Inferior parietal cortex (tissue), 1 donor: Measurements from ENCODE around the gene SLC9A2.

Source experiments
- DNase-seq: peaks from one replicate; pipeline ENCODE4 v3.0.0-alpha.2; 2016; ENCODE audit errors: extremely low spot score

Gene SLC9A2

DNA sequence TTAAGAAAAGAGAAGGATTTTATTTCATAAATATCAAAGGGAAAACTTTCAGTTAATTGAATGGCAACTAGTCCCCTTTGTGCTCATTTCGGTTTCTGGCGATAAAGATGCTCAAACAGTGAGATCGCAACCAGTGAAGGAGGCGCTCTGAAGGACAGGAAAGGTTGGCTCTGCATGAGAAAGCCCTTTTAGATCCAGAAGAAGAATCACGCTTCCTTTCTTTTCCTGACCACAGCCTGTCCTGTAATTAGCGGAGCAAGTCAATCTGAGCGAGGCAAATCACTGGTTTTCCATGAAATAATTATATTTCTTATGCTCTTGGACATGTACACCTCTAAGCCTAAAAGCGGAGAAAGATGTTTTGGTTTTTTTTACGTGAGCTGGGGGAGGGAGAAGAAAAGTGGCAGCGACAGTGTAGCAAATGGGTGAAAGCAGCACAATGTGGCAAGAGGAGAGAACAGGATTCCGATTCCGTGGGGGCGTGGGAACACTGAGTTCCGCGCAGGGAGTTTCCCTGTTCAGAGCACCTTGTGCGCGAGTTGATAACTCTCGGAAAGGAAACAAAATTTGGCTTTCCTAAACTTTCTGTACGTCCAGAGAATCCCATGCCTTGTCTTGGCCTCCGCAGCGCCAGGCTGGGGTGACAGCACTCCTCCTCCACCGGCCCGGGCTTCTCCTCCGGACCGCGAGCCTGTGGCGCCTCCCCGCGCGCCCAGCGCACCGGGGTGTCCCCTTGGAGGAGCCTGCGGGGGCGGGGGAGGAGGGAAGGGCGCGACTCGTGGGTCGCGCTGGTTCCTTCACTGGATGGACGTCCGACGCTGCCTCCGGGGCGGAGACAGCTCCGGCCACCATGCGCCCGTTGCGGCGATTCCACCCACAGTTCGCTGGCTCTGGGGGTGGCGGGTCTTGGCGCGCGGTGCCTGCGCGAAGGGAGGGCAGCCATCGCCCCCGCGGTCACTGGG, 620 bp upstream of the SLC9A2 start:
- no peak for DNase-seq

GRCh38 chr2:102620332-102620731, 979 bp downstream of the SLC9A2 start:
- DNase-seq: no peak

DNA sequence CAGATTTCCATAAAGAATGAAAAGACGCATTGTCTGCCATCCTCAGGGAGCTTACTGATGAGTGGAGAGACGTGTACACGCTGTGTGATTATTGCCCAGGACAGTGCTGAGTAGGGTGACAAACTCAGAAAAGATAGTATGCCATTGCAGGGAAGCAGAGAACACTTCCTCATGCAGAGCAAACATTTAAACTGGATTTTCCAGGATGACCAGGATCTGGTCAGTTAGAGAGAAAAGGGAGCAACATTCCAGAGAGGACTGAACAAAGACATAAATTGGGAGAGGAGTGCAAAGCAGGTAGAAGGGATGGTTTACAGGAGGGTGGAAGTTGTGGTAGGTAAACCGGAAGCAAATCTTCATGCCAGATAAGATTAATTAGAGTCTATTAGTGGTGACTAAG, 2.3 kb downstream of the SLC9A2 start:
- no peak for DNase-seq

DNA sequence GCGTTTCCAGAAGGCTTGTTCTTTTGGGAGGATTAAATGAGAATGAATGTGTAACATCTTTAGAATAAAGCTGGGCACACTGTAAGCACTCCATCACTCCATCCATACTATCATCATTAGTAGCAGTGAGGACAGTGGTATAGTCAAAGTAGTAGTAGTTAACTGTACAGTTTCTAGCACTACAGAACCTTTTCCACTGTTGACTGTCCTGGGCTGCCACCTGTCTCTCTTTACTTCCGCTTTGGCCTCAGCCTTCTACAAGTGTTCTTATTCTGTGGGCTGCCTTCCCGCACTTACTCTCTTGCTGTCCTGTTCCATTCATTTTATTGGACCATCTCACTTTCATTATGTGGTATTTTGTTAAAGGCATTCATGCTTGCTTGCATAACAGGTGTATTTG, 3.3 kb downstream of the SLC9A2 start:
- no peak for DNase-seq

GRCh38 chr2:102630458-102630857, 11.1 kb downstream of the SLC9A2 start:
- no peak for DNase-seq

DNA sequence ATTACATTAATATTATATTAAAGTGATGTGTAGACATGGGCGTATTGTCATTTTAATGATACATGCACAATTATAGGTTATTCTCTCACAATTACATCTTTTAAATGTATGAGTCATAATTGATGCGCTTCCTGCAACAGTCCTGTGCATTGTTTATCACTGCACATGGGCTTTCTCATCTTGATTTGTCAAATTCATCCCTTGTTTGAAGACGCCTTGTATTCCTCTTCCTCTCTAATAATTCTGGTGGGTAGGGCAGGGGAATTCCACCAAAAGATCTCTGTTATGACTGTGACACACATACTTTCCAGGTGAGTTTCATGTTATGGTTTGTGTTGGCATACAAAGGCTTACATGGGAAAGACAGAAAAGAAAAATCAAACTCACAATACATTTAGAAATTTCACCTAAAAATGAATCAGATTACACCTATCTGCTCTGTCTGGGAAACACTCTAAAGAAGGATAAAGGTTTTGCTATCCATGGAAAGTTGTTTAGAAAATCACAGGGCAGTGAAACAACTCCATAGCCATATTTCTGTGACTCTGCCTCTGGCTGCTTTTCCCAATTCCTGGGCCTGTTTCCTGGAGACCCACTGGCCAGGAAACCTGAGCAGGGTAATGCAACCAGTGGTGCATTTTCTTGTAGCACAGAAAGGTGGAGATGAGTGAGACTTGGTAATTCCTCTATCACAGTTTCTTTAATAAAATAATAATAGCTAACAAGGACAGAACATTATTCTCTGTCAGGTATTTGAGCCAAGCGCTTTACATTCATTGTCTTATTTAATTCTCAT, 13.2 kb downstream of the SLC9A2 start:
- DNase-seq: no peak

GRCh38 chr2:102634831-102635241, 15.5 kb downstream of the SLC9A2 start:
- DNase-seq: peak; percentile 27

GRCh38 chr2:102635317-102635716, 16.0 kb downstream of the SLC9A2 start:
- DNase-seq: no peak

GRCh38 chr2:102636283-102636907, 17.0 kb downstream of the SLC9A2 start:
- no peak for DNase-seq

GRCh38 chr2:102637358-102637757, 18.0 kb downstream of the SLC9A2 start:
- no peak for DNase-seq

DNA sequence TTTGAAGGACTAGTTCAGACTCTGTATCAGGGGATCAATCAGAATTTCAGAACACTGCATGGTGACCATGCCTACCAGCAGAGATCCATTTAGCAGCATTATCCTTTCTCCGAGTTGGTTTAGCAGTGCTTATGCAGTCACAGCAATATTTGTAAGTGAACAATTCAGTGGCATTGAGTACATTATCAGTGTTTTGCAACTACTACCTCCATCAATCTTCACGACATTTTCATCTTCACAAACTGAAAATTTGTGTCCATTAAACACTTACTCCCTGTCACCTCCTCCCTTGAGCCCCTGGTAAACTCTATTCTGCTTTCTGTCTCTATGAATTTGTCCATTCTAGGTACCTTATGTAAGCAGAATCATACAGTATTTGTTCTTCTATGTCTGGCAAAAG, 20.1 kb downstream of the SLC9A2 start:
- no peak for DNase-seq

GRCh38 chr2:102652126-102652525, 32.8 kb downstream of the SLC9A2 start:
- no peak for DNase-seq

GRCh38 chr2:102657770-102658169, 38.4 kb downstream of the SLC9A2 start:
- no peak for DNase-seq

- DNase-seq: no peak
Observed at GRCh38 chr2:102660070-102660469, 40.7 kb downstream of the SLC9A2 start.

GRCh38 chr2:102660574-102660973, 41.2 kb downstream of the SLC9A2 start:
- no peak for DNase-seq

- no peak for DNase-seq
Observed at GRCh38 chr2:102661846-102662245, 42.5 kb downstream of the SLC9A2 start.

GRCh38 chr2:102662833-102663232, 43.5 kb downstream of the SLC9A2 start:
- DNase-seq: no peak

- no peak for DNase-seq
Observed at GRCh38 chr2:102663381-102663780, 44.0 kb downstream of the SLC9A2 start.

- peak; percentile 44 for DNase-seq
Observed at GRCh38 chr2:102664471-102664909, 45.1 kb downstream of the SLC9A2 start.

DNA sequence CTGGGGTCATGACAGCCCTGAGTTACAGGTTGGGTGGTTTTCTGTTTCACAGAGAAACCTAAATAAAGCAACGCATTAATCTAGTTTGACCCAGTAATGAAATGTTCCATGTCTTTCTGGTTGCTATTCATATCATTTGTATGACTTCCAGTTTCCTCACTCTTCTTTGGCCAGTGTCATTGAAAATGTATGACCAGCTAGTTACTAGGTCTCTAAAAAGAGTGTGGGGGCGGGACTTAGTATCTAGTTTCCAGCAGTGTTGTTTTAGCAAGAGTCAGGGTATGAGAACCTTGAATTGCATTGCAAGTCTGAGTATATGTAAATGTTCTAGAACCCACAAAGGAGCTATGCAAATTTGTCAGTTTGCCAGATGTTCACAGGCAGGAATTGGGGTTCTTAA, 47.7 kb downstream of the SLC9A2 start:
- DNase-seq: no peak

DNA sequence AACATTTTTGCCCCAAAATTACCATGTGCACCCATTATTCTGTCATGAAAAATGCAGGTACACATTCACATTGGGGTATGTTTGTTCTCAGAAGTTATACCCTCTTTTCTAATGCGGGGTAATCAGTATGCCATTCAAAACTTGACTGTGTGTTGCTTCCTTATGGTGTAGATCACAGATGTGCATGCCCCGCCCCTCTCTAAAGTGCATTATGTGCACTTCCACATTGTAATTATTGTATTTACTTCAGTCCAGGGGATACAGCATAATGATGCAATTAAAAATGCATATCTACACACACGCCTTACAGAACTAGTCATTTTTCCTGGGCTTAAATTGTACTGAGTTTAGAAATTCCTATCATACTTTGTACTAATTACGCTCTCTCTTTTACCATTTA, 48.8 kb downstream of the SLC9A2 start:
- DNase-seq: no peak

DNA sequence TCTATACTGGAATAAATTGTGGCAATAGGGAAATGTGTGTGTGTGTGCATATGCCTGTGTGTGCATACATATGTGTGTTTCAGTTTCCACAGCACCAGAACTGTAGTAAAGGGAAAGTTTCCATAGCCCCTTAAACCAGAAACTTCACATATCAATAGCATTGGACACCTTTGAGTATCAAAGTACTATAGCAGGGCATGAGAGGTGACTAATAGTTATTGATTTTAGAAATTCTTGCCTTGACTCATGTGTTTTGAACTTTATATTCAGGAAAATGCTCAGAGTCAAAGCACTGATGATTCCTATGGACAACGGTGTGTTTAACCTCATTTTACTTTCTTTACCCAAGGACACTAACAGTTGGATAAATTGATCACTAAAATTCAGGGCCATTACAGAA, 50.0 kb downstream of the SLC9A2 start:
- no peak for DNase-seq
